Measurements from ENCODE around the gene PSME3. TPM values are rescaled to one million over a fixed set of nuclear protein-coding genes. Genes with fewer than 3 reads are reported as not detected.

The PSME3 gene
- total RNA-seq (2021) (141 to 192 TPM (median 159 TPM) in 3 replicates), Bru-seq, nascent RNA (percentile 78 among the genes with signal in this experiment)
- long read RNA-seq, experiment 1, transcript PSME3-210 (11 exons, 998 nt) = major isoform, 874 of 1,009 reads
- long read RNA-seq, experiment 1, partial matches to known transcripts = 41 of 1,009 reads
- long read RNA-seq, experiment 1, other reads (novel, unspliced or antisense) = 86 of 1,009 reads
- long read RNA-seq, experiment 2, transcript PSME3-210 (11 exons, 998 nt) = major isoform, 57 of 161 reads
- long read RNA-seq, experiment 2, partial matches to known transcripts = 58 of 161 reads
- long read RNA-seq, experiment 2, other reads (novel, unspliced or antisense) = 46 of 161 reads
- long read RNA-seq, experiment 3, transcript PSME3-210 (11 exons, 998 nt) = major isoform, 326 of 409 reads
- long read RNA-seq, experiment 3, partial matches to known transcripts = 3 of 409 reads
- long read RNA-seq, experiment 3, other reads (novel, unspliced or antisense) = 77 of 409 reads

- H3K4me3 Mint-ChIP-seq = peak within 1 kb of the TSS; percentile 93
- peaks cover 14% of the 10 kb centered on the region for H3K27me3 Mint-ChIP-seq (ENCODE audit: low read depth)
- peaks cover 16% of the 10 kb centered on the region for H3K4me1 Mint-ChIP-seq
- POLR2A ChIA-PET = interaction anchor here (1.0 to 1.4 kb wide), 3 partner anchors 12 to 165 kb away, joined by 3 read pairs; partner anchors contain the start of genes AOC3 and RPL27
- DNase-seq (ENCODE audit: low spot score) = peak; percentile 91
- H3K9me3 Mint-ChIP-seq = no peaks in the 10 kb centered on the region
- CTCF ChIA-PET = interaction anchor here (0.9 to 3.8 kb wide), 6 partner anchors 9 to 153 kb away, joined by 3 to 19 read pairs (median 5); partner anchors contain the start of gene BECN1
- peak; percentile 86 for ATAC-seq
- peaks cover 17% of the 10 kb centered on the region for H3K36me3 Mint-ChIP-seq
- H3K27ac Mint-ChIP-seq = peak within 1 kb of the TSS; percentile 97
- TF ChIP-seq ZNF232 (CRISPR knock-in tag; IDR thresholded peaks at IDR 0.05) = no peak
- TF ChIP-seq, protein P1, sequence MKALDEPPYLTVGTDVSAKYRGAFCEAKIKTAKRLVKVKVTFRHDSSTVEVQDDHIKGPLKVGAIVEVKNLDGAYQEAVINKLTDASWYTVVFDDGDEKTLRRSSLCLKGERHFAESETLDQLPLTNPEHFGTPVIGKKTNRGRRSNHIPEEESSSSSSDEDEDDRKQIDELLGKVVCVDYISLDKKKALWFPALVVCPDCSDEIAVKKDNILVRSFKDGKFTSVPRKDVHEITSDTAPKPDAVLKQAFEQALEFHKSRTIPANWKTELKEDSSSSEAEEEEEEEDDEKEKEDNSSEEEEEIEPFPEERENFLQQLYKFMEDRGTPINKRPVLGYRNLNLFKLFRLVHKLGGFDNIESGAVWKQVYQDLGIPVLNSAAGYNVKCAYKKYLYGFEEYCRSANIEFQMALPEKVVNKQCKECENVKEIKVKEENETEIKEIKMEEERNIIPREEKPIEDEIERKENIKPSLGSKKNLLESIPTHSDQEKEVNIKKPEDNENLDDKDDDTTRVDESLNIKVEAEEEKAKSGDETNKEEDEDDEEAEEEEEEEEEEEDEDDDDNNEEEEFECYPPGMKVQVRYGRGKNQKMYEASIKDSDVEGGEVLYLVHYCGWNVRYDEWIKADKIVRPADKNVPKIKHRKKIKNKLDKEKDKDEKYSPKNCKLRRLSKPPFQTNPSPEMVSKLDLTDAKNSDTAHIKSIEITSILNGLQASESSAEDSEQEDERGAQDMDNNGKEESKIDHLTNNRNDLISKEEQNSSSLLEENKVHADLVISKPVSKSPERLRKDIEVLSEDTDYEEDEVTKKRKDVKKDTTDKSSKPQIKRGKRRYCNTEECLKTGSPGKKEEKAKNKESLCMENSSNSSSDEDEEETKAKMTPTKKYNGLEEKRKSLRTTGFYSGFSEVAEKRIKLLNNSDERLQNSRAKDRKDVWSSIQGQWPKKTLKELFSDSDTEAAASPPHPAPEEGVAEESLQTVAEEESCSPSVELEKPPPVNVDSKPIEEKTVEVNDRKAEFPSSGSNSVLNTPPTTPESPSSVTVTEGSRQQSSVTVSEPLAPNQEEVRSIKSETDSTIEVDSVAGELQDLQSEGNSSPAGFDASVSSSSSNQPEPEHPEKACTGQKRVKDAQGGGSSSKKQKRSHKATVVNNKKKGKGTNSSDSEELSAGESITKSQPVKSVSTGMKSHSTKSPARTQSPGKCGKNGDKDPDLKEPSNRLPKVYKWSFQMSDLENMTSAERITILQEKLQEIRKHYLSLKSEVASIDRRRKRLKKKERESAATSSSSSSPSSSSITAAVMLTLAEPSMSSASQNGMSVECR (CRISPR knock-in tag; IDR thresholded peaks at IDR 0.05; ENCODE audit: borderline replicate concordance) = peak; percentile 92; the same call in 1 of the 2 replicates
- peak; percentile 99 for TF ChIP-seq CREM (CRISPR knock-in tag; IDR thresholded peaks at IDR 0.05)
- peak; percentile 81; the same call in 1 of the 2 replicates for TF ChIP-seq JUN (CRISPR knock-in tag; IDR thresholded peaks at IDR 0.05)
- TF ChIP-seq, protein P2, sequence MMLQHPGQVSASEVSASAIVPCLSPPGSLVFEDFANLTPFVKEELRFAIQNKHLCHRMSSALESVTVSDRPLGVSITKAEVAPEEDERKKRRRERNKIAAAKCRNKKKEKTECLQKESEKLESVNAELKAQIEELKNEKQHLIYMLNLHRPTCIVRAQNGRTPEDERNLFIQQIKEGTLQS (CRISPR knock-in tag; conservative IDR thresholded peaks at IDR 0.05) = no peak
- TF ChIP-seq, protein P3, sequence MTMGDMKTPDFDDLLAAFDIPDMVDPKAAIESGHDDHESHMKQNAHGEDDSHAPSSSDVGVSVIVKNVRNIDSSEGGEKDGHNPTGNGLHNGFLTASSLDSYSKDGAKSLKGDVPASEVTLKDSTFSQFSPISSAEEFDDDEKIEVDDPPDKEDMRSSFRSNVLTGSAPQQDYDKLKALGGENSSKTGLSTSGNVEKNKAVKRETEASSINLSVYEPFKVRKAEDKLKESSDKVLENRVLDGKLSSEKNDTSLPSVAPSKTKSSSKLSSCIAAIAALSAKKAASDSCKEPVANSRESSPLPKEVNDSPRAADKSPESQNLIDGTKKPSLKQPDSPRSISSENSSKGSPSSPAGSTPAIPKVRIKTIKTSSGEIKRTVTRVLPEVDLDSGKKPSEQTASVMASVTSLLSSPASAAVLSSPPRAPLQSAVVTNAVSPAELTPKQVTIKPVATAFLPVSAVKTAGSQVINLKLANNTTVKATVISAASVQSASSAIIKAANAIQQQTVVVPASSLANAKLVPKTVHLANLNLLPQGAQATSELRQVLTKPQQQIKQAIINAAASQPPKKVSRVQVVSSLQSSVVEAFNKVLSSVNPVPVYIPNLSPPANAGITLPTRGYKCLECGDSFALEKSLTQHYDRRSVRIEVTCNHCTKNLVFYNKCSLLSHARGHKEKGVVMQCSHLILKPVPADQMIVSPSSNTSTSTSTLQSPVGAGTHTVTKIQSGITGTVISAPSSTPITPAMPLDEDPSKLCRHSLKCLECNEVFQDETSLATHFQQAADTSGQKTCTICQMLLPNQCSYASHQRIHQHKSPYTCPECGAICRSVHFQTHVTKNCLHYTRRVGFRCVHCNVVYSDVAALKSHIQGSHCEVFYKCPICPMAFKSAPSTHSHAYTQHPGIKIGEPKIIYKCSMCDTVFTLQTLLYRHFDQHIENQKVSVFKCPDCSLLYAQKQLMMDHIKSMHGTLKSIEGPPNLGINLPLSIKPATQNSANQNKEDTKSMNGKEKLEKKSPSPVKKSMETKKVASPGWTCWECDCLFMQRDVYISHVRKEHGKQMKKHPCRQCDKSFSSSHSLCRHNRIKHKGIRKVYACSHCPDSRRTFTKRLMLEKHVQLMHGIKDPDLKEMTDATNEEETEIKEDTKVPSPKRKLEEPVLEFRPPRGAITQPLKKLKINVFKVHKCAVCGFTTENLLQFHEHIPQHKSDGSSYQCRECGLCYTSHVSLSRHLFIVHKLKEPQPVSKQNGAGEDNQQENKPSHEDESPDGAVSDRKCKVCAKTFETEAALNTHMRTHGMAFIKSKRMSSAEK (CRISPR knock-in tag; IDR thresholded peaks at IDR 0.05; ENCODE audit: borderline replicate concordance) = no peak
- TF ChIP-seq NR3C1 (CRISPR knock-in tag; conservative IDR thresholded peaks at IDR 0.05; ENCODE audit: low read depth) = no peak
- peak; percentile 80; the same call in 1 of the 2 replicates for TF ChIP-seq ATF1 (CRISPR knock-in tag; IDR thresholded peaks at IDR 0.05)
- TF ChIP-seq SMAD3 (CRISPR knock-in tag; IDR thresholded peaks at IDR 0.05; ENCODE audit: borderline replicate concordance) = peak; percentile 66; the same call in 1 of the 2 replicates
- TF ChIP-seq, protein P4, sequence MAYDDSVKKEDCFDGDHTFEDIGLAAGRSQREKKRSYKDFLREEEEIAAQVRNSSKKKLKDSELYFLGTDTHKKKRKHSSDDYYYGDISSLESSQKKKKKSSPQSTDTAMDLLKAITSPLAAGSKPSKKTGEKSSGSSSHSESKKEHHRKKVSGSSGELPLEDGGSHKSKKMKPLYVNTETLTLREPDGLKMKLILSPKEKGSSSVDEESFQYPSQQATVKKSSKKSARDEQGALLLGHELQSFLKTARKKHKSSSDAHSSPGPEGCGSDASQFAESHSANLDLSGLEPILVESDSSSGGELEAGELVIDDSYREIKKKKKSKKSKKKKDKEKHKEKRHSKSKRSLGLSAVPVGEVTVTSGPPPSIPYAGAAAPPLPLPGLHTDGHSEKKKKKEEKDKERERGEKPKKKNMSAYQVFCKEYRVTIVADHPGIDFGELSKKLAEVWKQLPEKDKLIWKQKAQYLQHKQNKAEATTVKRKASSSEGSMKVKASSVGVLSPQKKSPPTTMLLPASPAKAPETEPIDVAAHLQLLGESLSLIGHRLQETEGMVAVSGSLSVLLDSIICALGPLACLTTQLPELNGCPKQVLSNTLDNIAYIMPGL (CRISPR knock-in tag; IDR thresholded peaks at IDR 0.05) = 0 out of 2 replicates have a peak, but pooled peaks have one; percentile 16
- no peak; the same call in 1 of the 2 replicates for TF ChIP-seq ESRRA (CRISPR knock-in tag; IDR thresholded peaks at IDR 0.05; ENCODE audit: borderline replicate concordance)
- TF ChIP-seq, protein P5, sequence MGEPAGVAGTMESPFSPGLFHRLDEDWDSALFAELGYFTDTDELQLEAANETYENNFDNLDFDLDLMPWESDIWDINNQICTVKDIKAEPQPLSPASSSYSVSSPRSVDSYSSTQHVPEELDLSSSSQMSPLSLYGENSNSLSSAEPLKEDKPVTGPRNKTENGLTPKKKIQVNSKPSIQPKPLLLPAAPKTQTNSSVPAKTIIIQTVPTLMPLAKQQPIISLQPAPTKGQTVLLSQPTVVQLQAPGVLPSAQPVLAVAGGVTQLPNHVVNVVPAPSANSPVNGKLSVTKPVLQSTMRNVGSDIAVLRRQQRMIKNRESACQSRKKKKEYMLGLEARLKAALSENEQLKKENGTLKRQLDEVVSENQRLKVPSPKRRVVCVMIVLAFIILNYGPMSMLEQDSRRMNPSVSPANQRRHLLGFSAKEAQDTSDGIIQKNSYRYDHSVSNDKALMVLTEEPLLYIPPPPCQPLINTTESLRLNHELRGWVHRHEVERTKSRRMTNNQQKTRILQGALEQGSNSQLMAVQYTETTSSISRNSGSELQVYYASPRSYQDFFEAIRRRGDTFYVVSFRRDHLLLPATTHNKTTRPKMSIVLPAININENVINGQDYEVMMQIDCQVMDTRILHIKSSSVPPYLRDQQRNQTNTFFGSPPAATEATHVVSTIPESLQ (CRISPR knock-in tag; IDR thresholded peaks at IDR 0.05) = no peak
- no peak for TF ChIP-seq NFYB (CRISPR knock-in tag; conservative IDR thresholded peaks at IDR 0.05; ENCODE audit: low read depth)
- TF ChIP-seq, protein P6, sequence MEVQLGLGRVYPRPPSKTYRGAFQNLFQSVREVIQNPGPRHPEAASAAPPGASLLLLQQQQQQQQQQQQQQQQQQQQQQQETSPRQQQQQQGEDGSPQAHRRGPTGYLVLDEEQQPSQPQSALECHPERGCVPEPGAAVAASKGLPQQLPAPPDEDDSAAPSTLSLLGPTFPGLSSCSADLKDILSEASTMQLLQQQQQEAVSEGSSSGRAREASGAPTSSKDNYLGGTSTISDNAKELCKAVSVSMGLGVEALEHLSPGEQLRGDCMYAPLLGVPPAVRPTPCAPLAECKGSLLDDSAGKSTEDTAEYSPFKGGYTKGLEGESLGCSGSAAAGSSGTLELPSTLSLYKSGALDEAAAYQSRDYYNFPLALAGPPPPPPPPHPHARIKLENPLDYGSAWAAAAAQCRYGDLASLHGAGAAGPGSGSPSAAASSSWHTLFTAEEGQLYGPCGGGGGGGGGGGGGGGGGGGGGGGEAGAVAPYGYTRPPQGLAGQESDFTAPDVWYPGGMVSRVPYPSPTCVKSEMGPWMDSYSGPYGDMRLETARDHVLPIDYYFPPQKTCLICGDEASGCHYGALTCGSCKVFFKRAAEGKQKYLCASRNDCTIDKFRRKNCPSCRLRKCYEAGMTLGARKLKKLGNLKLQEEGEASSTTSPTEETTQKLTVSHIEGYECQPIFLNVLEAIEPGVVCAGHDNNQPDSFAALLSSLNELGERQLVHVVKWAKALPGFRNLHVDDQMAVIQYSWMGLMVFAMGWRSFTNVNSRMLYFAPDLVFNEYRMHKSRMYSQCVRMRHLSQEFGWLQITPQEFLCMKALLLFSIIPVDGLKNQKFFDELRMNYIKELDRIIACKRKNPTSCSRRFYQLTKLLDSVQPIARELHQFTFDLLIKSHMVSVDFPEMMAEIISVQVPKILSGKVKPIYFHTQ (CRISPR knock-in tag; IDR thresholded peaks at IDR 0.05) = 0 out of 2 replicates have a peak, but pooled peaks have one; percentile 26
- no peak for TF ChIP-seq FOXJ3 (CRISPR knock-in tag; IDR thresholded peaks at IDR 0.05; ENCODE audit: borderline replicate concordance)
- TF ChIP-seq TEAD1 (CRISPR knock-in tag; IDR thresholded peaks at IDR 0.05) = peak; percentile 66; the same call in 1 of the 2 replicates
- TF ChIP-seq SOX15 (CRISPR knock-in tag; IDR thresholded peaks at IDR 0.05) = no peak
- TF ChIP-seq JAZF1 (CRISPR knock-in tag; IDR thresholded peaks at IDR 0.05) = no peak
Observed at GRCh38 chr17:42832934-42833766, at the start of gene PSME3. Gene PSME3, plus strand, starts transcription at chr17:42833397. Its CDS starts 235 bp downstream, at chr17:42833632.

Data from WTC11 (cell line).